Measurements from ENCODE around the gene NKAPL.

GRCh38 chr6:28218312-28219248, 40.5 kb upstream of the NKAPL start:
- TF ChIP-seq POLR2A (IDR thresholded peaks at IDR 0.05; ENCODE audit: low read depth, low read length), result peak; percentile 67
- no peak for TF ChIP-seq BCL3 (IDR thresholded peaks at IDR 0.05; ENCODE audit: borderline replicate concordance, insufficient read depth, low read depth, low read length, poor library complexity, severe bottlenecking)
- TF ChIP-seq CTCF (IDR thresholded peaks at IDR 0.05 in 2 of 3, conservative IDR thresholded peaks at IDR 0.05 in 1 of 3; ENCODE audit: control insufficient read depth in 2 of 3, extremely low read depth in 1 of 3, insufficient read depth in 1 of 3, low read depth in 3 of 3, low read length in 3 of 3), result no peak
- TF ChIP-seq POU2F2 (IDR thresholded peaks at IDR 0.05; ENCODE audit: borderline replicate concordance, low read depth, low read length), result no peak
- no peak for TF ChIP-seq NBN (IDR thresholded peaks at IDR 0.05)
- TF ChIP-seq SRF (IDR thresholded peaks at IDR 0.05; ENCODE audit: low read depth in 2 of 2, low read length in 2 of 2), result no peak
- TF ChIP-seq ZNF207 (IDR thresholded peaks at IDR 0.05; ENCODE audit: borderline replicate concordance), result no peak
- no peak for TF ChIP-seq ZNF384 (IDR thresholded peaks at IDR 0.05; ENCODE audit: borderline replicate concordance, low read depth, low read length)
- TF ChIP-seq NFIC (IDR thresholded peaks at IDR 0.05; ENCODE audit: low read depth, low read length), result no peak
- TF ChIP-seq FOXK2 (IDR thresholded peaks at IDR 0.05), result no peak
- TF ChIP-seq JUNB (IDR thresholded peaks at IDR 0.05), result no peak
